Activated CD8-positive, alpha-beta memory T cell treated with anti-CD3 and anti-CD28 coated beads, Interleukin-2, amount 50 U/mL, for 1 hour (primary cell): ENCODE measurements around the gene S100PBP.

ENCODE experiments used
- DNase-seq: peaks from one replicate; pipeline ENCODE4 v3.0.0-alpha.2; 2020; ENCODE audit errors: extremely low read depth

Gene S100PBP

GRCh38 chr1:32828341-32828740, 10.9 kb downstream of the S100PBP start:
- no peak for DNase-seq

DNA sequence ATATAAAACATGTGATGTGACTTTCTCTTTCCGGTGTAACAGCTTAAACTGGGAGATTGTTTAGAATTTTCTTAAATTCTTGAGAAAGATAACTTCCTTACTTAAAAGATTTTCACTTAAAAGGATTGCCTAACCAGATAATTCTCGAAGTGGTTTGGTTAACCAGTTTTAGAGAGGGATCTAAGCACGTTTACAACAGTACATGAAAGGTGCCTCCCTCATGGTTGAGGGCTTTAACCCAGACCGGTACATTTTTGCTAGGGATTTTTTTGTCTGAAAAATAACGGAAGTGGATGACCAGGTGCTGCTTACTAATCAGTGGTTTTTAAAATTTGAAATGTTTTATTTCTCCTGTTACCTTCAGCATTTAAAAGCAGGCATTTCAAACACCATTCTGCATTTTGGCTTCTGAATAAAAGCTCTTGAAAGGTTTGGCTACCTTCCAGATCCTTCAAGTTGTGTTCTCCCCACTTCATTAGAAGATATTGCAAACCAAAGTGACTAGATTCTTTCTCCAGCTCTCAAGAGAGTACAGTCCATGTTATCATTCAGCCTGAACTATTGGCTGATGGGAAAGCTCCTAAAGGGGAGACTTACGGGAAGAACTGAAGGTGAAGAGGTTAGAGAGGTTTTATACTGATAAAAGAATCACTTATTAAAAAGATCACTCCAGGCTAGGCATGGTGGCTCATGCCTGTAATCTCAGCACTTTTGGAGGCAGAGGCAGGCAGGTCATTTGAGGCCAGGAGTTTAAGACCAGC, 12.8 kb downstream of the S100PBP start:
- no peak for DNase-seq

DNA sequence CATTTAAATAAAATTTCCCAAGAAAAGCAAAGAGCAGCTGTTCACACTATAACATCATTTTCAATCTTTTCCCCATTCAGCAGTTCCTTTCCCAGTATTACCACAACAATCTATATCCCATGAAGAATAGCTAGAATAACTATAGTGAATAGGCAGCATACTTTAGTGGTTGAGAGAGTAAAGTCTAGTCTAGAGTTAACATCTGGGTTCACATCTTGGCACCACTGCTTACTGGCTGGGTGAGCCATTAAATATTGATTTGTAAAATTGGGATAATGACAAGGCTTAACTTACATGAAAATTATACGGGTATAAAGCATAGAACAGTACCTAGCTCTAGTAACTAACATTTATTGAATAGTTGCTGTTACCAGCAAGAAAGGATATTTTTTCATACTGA, 14.4 kb downstream of the S100PBP start:
- no peak for DNase-seq

GRCh38 chr1:32848354-32849063, 31.1 kb downstream of the S100PBP start:
- DNase-seq = no peak

- no peak for DNase-seq
Observed at GRCh38 chr1:32855861-32856617, 38.6 kb downstream of the S100PBP start.

GRCh38 chr1:32858136-32858535, 40.7 kb downstream of the S100PBP start:
- no peak for DNase-seq

GRCh38 chr1:32858791-32859190, 41.3 kb downstream of the S100PBP start:
- no peak for DNase-seq

DNA sequence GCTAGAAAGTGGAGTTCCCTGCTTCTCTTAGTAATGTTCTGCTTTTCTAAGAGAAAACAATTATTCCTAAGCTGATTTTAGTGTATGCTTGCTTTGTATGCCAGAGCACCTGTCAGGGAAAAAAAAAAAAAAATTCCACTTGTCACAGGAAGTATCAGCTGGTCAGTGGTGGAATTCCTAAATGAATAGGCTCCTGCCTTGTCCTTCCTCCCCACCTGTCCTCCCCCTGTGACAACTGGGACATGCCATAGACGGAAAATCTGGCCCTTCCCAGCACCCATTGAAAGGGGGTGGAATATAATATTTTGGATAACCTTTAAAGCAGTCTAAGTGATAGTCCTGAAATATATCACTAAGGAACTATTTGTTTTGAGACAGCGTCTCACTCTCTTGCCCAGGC, 42.5 kb downstream of the S100PBP start:
- DNase-seq = no peak

DNA sequence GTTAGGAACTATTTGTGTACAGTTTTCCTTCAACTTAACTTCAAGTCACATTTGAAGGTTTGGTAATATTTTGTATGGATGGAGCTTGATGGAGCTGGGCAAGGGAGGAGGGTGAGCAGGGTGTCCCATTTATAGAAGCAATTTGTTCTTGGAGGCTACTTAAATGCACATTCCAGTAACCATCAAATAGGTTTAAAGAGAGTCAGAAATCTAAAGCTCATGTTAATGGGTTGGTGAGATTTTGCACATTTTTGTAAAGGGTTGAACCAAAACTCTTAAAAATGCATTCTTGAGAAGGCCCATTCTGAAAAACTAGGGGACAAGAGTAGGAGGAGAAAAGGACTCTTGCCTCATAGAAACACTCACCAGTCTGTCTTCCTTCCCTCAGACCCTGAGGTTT, 43.1 kb downstream of the S100PBP start:
- no peak for DNase-seq

- no peak for DNase-seq
Observed at GRCh38 chr1:32861904-32862695, 44.6 kb downstream of the S100PBP start.

DNA sequence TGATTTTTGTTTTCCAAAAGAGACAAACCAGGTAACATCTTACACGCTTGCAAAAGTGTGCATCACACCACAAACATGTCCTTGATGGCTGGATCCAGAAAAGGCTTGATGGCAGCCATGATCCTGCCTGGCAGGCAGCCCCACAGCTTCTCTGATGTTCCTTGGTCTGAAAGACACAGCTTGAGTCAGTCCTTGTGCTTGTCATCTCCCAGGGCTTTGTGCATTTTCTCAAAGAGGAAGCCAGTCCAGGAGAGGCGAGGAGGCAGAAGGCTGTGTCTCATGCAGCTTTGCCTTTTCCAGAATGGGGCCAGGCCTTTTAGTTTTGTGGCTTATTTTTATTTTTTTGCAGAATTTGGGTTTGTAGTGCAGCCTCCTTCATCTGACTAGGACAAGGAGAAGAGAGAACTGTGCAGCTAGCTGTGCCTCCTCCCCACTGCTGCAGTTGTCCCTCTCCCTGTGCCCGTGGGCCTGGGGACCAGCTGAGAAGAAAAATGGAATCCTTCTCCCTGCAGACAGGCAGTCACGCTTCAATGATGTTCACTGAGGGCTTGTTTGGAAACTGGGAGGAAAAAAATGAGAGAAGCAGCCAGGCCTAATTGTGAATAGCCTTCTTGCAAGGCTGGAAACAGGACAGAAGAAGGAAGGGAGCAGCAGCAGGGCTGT, 45.9 kb downstream of the S100PBP start:
- no peak for DNase-seq

- DNase-seq = no peak
Observed at GRCh38 chr1:32863881-32864245, 46.4 kb downstream of the S100PBP start.

GRCh38 chr1:32864375-32865019, 47.0 kb downstream of the S100PBP start:
- no peak for DNase-seq

DNA sequence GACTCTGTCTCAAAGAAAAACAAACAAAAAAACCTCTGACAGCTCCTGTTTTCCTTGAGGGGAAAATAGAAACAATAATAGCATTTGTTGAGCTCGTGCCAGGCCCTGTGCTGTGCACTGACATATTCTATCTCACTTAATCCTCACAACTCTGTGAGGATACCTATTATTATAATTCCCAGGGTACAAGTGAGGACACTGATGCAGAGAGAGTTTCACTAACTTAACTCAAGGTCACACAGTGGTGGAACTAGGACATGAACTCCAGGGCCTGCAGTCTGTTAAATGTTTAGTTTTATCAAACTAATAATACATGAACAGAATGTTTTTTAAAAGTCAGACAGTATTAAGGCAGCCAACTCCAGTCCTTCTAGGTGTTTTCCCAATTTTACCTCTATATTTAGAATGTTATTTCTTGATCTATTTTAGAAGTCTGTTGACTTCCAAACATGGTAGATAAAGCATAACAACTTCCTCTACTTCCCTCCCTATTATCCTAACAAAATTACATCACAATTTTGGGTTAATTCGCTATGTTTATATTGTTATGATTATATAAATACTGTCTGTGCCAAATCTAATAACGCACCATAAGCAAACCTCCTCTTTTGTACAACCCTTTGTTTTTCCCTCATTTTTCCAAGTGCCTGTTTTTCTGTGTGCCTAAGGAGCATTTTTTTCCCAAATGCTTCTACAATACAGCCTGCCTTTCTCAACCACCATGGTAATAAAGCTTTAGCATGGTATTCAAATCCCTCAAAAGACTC, 48.4 kb downstream of the S100PBP start:
- no peak for DNase-seq

DNA sequence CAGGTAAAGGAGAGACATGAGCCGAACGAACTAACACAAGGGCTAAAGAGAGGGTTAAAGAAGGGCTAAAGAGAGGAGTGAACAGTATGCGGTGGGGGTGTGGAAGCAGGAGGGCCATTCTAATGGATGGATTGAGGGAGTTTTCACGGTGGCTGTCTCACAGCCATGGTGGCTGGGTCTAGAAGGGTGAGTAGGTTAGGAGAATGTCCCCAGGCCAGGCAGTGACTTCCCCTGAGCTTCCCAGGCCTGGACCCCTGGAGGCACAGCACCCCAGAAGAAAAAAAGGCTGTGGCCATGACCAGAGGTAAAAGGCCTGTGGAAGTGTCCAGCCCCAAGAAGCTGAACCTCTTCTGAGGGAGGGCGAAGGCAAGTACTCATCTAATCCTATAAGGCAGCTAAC, 49.7 kb downstream of the S100PBP start:
- DNase-seq = no peak

GRCh38 chr1:32867671-32868070, 50.2 kb downstream of the S100PBP start:
- DNase-seq = no peak

GRCh38 chr1:32868085-32868484, 50.6 kb downstream of the S100PBP start:
- DNase-seq = no peak

GRCh38 chr1:32868806-32869455, 51.5 kb downstream of the S100PBP start:
- no peak for DNase-seq

DNA sequence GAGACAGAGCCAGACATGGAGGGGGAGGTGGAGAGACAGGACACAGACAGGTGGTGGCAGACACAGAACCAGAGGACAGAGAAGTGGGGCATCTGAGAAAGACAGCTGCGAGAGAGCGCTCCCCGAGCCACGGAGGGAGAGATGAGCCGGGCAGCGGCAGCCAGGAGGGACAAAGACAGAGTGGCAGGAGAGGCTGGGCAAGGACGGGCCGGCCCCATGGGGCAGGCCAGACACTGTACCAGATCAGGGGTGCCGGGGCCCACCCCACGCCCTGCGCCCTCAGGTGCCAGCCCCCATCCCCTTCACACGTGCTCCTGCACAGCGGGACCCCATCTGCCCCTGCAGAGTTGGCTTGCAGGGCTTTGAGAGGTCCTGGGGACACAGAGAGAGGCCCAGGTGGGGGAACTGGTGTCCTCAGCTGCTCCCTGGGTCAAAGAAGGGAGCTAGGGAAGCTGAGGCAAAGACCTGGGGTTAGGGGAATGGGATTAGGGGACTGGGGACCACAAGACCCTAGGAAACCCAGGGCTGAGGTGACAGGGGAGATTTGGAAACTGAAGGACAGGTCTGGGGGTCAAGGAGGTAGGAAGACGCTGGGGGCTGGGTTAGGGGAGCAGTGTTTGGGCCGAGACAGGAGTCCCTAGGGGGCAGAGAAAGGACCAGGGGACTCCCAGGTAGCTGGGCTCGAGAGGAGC, 52.6 kb downstream of the S100PBP start:
- no peak for DNase-seq
